H1 (cell line): ENCODE measurements around the gene NRL. TPM values are rescaled to one million over a fixed set of nuclear protein-coding genes. Genes with fewer than 3 reads are reported as not detected.

Experiments
- BRCA1 ChIP-seq: IDR thresholded peaks from 2 replicates; pipeline ENCODE4 v1.6.1; 2012; ENCODE audit warnings: low read depth, low read length, improper control_type of control experiment
- CHD1 ChIP-seq: IDR thresholded peaks from 2 replicates; pipeline ENCODE4 v1.6.1; 2012; ENCODE audit warnings: low read depth, low read length, improper control_type of control experiment
- CREB1 ChIP-seq: IDR thresholded peaks from 2 replicates; pipeline ENCODE4 v1.6.1; 2012; ENCODE audit warnings: inconsistent platforms
- EGR1 ChIP-seq: IDR thresholded peaks from 2 replicates; pipeline ENCODE4 v1.6.1; 2011; ENCODE audit warnings: low read depth, low read length, borderline replicate concordance
- POU5F1 ChIP-seq: IDR thresholded peaks from 2 replicates; pipeline ENCODE4 v1.6.1; 2011; ENCODE audit warnings: low read depth, mild to moderate bottlenecking, low read length, moderate library complexity
- RBBP5 ChIP-seq: IDR thresholded peaks from 2 replicates; pipeline ENCODE4 v1.7.1; 2012; ENCODE audit warnings: low read depth, mild to moderate bottlenecking, inconsistent platforms, low read length, moderate library complexity, borderline replicate concordance
- RFX5 ChIP-seq: IDR thresholded peaks from 2 replicates; pipeline ENCODE4 v1.6.1; 2011; ENCODE audit warnings: low read depth, low read length, improper control_type of control experiment, borderline replicate concordance
- SP4 ChIP-seq: IDR thresholded peaks from 2 replicates; pipeline ENCODE4 v1.6.1; 2012; ENCODE audit warnings: low read length, inconsistent platforms
- polyA plus RNA-seq, 7 experiments: library from polyadenylated mRNA; depleted of rRNA in 3 of 7; stranded (reverse) in 5 of 7; unstranded in 2 of 7; fragments of >200 nt in 5 of 7; fragments of 200-250 nt in 2 of 7; gene quantifications; 1 replicate in 5 of 7; 2 replicates in 1 of 7; 4 replicates in 1 of 7; pipeline versions ENCODE4 v1.2.1 to v1.2.3, GENCODE V29; 2011 to 2013; ENCODE audit warnings: missing spikeins in 2 of 7, mixed read lengths in 2 of 7
- total RNA-seq: library from RNA; stranded (reverse); fragmentation: NEBNext Ultra II Directional; extraction: Animal tissue kit (Norgen Biotek cat#: 25700); gene quantifications from 2 replicates; pipeline ENCODE4 v1.2.1, GENCODE V29; 2021
- TF ChIP-seq, protein P1 (sequence below): fragments of 300-600 bp; sonication (generic); IDR thresholded peaks from 2 replicates; pipeline ENCODE4 v1.7.1; 2012; ENCODE audit warnings: low read length, moderate library complexity, mild to moderate bottlenecking, inconsistent platforms; ENCODE audit not compliant: insufficient replicate concordance
- TF ChIP-seq, protein P2 (sequence below): IDR thresholded peaks from 2 replicates; pipeline ENCODE4 v1.6.1; 2012; ENCODE audit warnings: inconsistent platforms

The NRL gene
- total and polyA plus RNA-seq, 2 of the 8 experiments (the other 6 are each of a cell fraction or from before 2014, with no cell fraction given): 1.1 to 2.2 TPM

DNA sequence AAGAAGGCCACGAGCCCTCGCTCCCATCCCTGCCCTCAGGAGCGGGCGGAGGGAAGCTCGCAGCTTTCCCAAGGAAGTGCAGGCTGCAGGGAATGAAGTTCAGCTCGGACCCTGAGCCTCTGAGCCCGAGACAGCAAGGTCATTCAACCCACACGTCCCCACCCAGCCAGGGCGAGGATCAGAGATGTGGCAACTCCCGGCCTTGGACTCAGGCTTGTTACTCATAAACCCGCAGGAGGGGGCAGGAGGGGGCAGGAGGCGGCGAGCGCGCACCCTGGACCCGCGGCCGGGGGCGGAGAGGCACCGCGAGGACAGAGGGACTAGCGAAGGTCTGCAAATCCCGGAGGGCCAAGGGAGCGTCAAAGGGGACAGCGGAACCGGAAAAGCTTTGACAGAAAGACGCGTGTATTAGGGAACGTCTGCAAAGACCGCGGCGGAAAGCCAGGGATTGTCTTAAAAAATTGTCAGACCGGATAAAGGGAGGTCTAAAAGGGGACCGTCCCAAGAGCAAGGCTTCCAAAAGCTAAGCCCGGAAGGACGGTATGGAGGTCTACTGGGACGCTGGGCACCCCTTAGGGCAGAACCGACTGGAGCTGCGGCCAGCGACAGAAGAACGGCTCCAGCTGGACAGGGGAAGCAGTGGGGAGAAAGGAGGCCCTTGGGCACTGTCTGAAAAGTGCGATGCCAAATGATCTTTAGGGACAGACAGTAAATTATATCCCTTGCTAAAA lies 783 bp downstream of the NRL start (continued):
- TF ChIP-seq, protein P1, sequence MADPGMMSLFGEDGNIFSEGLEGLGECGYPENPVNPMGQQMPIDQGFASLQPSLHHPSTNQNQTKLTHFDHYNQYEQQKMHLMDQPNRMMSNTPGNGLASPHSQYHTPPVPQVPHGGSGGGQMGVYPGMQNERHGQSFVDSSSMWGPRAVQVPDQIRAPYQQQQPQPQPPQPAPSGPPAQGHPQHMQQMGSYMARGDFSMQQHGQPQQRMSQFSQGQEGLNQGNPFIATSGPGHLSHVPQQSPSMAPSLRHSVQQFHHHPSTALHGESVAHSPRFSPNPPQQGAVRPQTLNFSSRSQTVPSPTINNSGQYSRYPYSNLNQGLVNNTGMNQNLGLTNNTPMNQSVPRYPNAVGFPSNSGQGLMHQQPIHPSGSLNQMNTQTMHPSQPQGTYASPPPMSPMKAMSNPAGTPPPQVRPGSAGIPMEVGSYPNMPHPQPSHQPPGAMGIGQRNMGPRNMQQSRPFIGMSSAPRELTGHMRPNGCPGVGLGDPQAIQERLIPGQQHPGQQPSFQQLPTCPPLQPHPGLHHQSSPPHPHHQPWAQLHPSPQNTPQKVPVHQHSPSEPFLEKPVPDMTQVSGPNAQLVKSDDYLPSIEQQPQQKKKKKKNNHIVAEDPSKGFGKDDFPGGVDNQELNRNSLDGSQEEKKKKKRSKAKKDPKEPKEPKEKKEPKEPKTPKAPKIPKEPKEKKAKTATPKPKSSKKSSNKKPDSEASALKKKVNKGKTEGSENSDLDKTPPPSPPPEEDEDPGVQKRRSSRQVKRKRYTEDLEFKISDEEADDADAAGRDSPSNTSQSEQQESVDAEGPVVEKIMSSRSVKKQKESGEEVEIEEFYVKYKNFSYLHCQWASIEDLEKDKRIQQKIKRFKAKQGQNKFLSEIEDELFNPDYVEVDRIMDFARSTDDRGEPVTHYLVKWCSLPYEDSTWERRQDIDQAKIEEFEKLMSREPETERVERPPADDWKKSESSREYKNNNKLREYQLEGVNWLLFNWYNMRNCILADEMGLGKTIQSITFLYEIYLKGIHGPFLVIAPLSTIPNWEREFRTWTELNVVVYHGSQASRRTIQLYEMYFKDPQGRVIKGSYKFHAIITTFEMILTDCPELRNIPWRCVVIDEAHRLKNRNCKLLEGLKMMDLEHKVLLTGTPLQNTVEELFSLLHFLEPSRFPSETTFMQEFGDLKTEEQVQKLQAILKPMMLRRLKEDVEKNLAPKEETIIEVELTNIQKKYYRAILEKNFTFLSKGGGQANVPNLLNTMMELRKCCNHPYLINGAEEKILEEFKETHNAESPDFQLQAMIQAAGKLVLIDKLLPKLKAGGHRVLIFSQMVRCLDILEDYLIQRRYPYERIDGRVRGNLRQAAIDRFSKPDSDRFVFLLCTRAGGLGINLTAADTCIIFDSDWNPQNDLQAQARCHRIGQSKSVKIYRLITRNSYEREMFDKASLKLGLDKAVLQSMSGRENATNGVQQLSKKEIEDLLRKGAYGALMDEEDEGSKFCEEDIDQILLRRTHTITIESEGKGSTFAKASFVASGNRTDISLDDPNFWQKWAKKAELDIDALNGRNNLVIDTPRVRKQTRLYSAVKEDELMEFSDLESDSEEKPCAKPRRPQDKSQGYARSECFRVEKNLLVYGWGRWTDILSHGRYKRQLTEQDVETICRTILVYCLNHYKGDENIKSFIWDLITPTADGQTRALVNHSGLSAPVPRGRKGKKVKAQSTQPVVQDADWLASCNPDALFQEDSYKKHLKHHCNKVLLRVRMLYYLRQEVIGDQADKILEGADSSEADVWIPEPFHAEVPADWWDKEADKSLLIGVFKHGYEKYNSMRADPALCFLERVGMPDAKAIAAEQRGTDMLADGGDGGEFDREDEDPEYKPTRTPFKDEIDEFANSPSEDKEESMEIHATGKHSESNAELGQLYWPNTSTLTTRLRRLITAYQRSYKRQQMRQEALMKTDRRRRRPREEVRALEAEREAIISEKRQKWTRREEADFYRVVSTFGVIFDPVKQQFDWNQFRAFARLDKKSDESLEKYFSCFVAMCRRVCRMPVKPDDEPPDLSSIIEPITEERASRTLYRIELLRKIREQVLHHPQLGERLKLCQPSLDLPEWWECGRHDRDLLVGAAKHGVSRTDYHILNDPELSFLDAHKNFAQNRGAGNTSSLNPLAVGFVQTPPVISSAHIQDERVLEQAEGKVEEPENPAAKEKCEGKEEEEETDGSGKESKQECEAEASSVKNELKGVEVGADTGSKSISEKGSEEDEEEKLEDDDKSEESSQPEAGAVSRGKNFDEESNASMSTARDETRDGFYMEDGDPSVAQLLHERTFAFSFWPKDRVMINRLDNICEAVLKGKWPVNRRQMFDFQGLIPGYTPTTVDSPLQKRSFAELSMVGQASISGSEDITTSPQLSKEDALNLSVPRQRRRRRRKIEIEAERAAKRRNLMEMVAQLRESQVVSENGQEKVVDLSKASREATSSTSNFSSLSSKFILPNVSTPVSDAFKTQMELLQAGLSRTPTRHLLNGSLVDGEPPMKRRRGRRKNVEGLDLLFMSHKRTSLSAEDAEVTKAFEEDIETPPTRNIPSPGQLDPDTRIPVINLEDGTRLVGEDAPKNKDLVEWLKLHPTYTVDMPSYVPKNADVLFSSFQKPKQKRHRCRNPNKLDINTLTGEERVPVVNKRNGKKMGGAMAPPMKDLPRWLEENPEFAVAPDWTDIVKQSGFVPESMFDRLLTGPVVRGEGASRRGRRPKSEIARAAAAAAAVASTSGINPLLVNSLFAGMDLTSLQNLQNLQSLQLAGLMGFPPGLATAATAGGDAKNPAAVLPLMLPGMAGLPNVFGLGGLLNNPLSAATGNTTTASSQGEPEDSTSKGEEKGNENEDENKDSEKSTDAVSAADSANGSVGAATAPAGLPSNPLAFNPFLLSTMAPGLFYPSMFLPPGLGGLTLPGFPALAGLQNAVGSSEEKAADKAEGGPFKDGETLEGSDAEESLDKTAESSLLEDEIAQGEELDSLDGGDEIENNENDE: no peak
- TF ChIP-seq RBBP5: peak; percentile 73; the same call in 1 of the 2 replicates
- no peak for TF ChIP-seq SP4
- TF ChIP-seq BRCA1: no peak
- TF ChIP-seq CREB1: peak; percentile 40
- no peak for TF ChIP-seq RFX5
- TF ChIP-seq, protein P2, sequence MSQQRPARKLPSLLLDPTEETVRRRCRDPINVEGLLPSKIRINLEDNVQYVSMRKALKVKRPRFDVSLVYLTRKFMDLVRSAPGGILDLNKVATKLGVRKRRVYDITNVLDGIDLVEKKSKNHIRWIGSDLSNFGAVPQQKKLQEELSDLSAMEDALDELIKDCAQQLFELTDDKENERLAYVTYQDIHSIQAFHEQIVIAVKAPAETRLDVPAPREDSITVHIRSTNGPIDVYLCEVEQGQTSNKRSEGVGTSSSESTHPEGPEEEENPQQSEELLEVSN: no peak
- TF ChIP-seq CHD1: no peak
- no peak for TF ChIP-seq EGR1
- no peak for TF ChIP-seq POU5F1
